NB4 (cell line): Measurements from ENCODE around the gene NTNG1.

ENCODE experiments used
- DNase-seq: peaks from one replicate; pipeline ENCODE4 v3.0.0; 2010; ENCODE audit warnings: low read depth
- H3K4me3 ChIP-seq: one replicate; pipeline ENCODE4 v1.5.1; 2011; ENCODE audit warnings: mild to moderate bottlenecking, low read depth, low read length, moderate library complexity
- CTCF ChIP-seq: IDR thresholded peaks from one replicate; pipeline ENCODE4 v1.5.1; 2012; ENCODE audit warnings: low read depth, low read length
- MYC ChIP-seq: IDR thresholded peaks from 2 replicates; pipeline ENCODE4 v1.6.1; 2011; ENCODE audit warnings: low read depth, low read length
- POLR2A ChIP-seq: IDR thresholded peaks from 2 replicates; pipeline ENCODE4 v1.6.1; 2011; ENCODE audit warnings: mild to moderate bottlenecking; ENCODE audit not compliant: insufficient read length; ENCODE audit errors: extremely low read depth
- TF ChIP-seq, protein P1 (sequence below): IDR thresholded peaks from 2 replicates; pipeline ENCODE4 v1.6.1; 2011; ENCODE audit warnings: low read depth, low read length

Gene NTNG1

DNA sequence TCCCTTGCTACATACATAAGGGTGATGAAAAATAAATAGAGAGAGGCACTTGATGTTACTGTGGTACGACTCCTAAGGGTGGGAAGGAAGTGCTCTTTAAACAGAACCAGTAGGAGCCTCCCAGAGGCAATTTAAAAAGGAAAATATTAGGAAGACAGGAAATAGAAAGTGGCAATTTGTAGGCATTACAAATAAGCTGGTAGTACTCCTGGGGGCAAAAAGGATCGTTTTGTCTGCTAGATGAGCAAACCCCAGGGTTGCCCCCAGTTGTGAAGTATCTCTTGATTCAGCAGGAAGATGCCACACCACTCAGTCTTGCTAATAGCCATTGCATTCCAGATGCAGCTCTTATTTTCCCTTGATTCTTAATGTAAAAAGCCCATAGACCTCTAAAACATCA is 303.0 kb downstream of the NTNG1 start:
- H3K4me3 ChIP-seq: no peak overlapping the region

DNA sequence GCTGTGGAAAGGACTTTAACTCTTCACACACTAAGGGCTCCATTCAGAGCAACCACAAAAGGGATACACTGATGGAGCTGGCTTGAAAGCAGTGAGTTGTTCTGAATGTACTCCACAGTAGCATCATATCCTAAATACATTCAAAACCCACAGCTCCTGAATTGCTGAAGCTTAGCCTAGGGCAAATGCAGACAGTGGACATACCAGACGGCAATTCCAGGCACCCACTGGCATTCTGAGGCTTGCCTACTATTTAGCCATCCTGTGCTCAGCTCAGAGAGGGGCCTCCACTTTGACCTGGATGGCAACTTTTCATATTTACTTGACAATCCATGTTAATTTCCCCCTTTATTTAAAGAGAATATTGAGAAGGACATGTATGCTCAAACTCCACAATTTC is 303.5 kb downstream of the NTNG1 start:
- no peak overlapping the region for H3K4me3 ChIP-seq
- TF ChIP-seq CTCF (no peak), MYC (no peak), POLR2A (no peak)
- TF ChIP-seq, protein P1, sequence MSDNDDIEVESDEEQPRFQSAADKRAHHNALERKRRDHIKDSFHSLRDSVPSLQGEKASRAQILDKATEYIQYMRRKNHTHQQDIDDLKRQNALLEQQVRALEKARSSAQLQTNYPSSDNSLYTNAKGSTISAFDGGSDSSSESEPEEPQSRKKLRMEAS: no peak
- DNase-seq: no peak

More for the DNA sequence above, 303.0 kb downstream of the NTNG1 start:
- DNase-seq: no peak
- TF ChIP-seq MYC: no peak
- no peak for TF ChIP-seq POLR2A
- no peak for TF ChIP-seq CTCF
- TF ChIP-seq, protein P1: no peak

GRCh38 chr1:107449326-107449725 is 308.5 kb downstream of the NTNG1 start:
- DNase-seq: no peak
- H3K4me3 ChIP-seq: no peak overlapping the region
- TF ChIP-seq POLR2A (no peak), CTCF (no peak), MYC (no peak)
- TF ChIP-seq, protein P1: no peak

GRCh38 chr1:107450899-107451664 is 310.2 kb downstream of the NTNG1 start:
- DNase-seq: no peak
- TF ChIP-seq, protein P1: no peak
- no peak for TF ChIP-seq CTCF
- no peak for TF ChIP-seq MYC
- H3K4me3 ChIP-seq: no peak overlapping the region

DNA sequence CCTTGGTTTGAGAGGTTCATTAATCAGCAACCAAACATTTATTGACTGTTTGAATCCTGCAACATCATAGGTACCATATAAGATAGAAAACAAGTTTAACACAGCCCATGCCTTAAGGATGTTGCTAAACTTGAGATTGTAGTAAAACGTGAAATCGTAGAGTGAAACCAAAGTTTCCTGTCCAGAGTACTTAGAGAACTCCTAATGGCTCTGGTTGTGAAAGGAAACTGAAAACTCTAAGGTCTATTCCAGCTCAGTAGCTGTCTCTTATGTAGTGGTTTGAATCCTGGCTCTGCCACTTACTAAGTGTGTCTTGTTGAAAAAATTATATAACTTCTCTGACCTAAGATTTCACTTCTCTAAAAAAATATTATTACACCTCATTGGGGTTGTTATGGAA is 310.9 kb downstream of the NTNG1 start:
- TF ChIP-seq MYC (no peak), POLR2A (no peak), CTCF (no peak)
- TF ChIP-seq, protein P1: no peak
- H3K4me3 ChIP-seq: no peak overlapping the region
- DNase-seq: no peak
